MM.1S (cell line): ENCODE data around the gene MGAT4C.

Experiments used
- DNase-seq: peaks from one replicate; pipeline ENCODE4 v3.0.0-alpha.2; 2015
- H2AFZ ChIP-seq: fragments of 300-600 bp; sonication (generic); 2 replicates; pipeline ENCODE4 v1.6.0; 2016; ENCODE audit warnings: antibody characterized with exemption, low read length
- H3F3A ChIP-seq: fragments of 300-600 bp; sonication (generic); 2 replicates; pipeline ENCODE4 v1.6.1; 2016; ENCODE audit warnings: mild to moderate bottlenecking, antibody characterized with exemption, low read length, moderate library complexity, mixed read lengths; ENCODE audit not compliant: insufficient read depth
- H3K27ac ChIP-seq: fragments of 300-600 bp; sonication (generic); 2 replicates; pipeline ENCODE4 v1.5.1; 2016; ENCODE audit warnings: mild to moderate bottlenecking, low read length
- H3K27me3 ChIP-seq: fragments of 300-600 bp; sonication (generic); replicated peaks from 2 replicates; pipeline ENCODE4 v1.6.0; 2016; ENCODE audit warnings: low read length; ENCODE audit not compliant: insufficient read depth
- H3K36me3 ChIP-seq: fragments of 300-600 bp; sonication (generic); replicated peaks from 2 replicates; pipeline ENCODE4 v1.6.1; 2016; ENCODE audit warnings: mild to moderate bottlenecking, low read length, mixed read lengths; ENCODE audit not compliant: insufficient read depth
- H3K4me1 ChIP-seq: fragments of 300-600 bp; sonication (generic); 2 replicates; pipeline ENCODE4 v1.6.1; 2016; ENCODE audit warnings: low read length, mixed read lengths
- H3K4me2 ChIP-seq: fragments of 300-600 bp; sonication (generic); 2 replicates; pipeline ENCODE4 v1.6.0; 2016; ENCODE audit warnings: low read depth, low read length
- H3K4me3 ChIP-seq: fragments of 300-600 bp; sonication (generic); 2 replicates; pipeline ENCODE4 v1.5.1; 2016; ENCODE audit warnings: low read length, mixed read lengths
- H3K79me2 ChIP-seq: fragments of 300-600 bp; sonication (generic); 2 replicates; pipeline ENCODE4 v1.6.1; 2016; ENCODE audit warnings: mixed run types, low read length, mixed read lengths
- H3K9ac ChIP-seq: fragments of 300-600 bp; sonication (generic); 2 replicates; pipeline ENCODE4 v1.6.1; 2016; ENCODE audit warnings: low read length, mixed read lengths
- H3K9me2 ChIP-seq: fragments of 300-600 bp; sonication (generic); replicated peaks from 2 replicates; pipeline ENCODE4 v1.6.1; 2016; ENCODE audit warnings: mild to moderate bottlenecking, low read length, mixed read lengths; ENCODE audit not compliant: insufficient read depth
- H3K9me3 ChIP-seq: fragments of 300-600 bp; sonication (generic); replicated peaks from 2 replicates; pipeline ENCODE4 v1.6.1; 2016; ENCODE audit warnings: mild to moderate bottlenecking, low read length, mixed read lengths; ENCODE audit not compliant: insufficient read depth
- H4K20me1 ChIP-seq: fragments of 300-600 bp; sonication (generic); 2 replicates; pipeline ENCODE4 v1.6.1; 2016; ENCODE audit warnings: mild to moderate bottlenecking, low read length, moderate library complexity, mixed read lengths; ENCODE audit not compliant: insufficient read depth
- EZH2 ChIP-seq: fragments of 300-600 bp; sonication (generic); optimal IDR thresholded peaks from 2 replicates; pipeline ENCODE3; 2017; ENCODE audit warnings: low read depth, mild to moderate bottlenecking, antibody characterized with exemption, low read length, mixed read lengths
- EZH2phosphoT487 ChIP-seq: fragments of 300-600 bp; sonication (generic); IDR thresholded peaks from 2 replicates; pipeline ENCODE4 v1.6.1; 2018; ENCODE audit warnings: antibody characterized with exemption, low read length
- TF ChIP-seq, protein P1 (sequence below): fragments of 300-600 bp; sonication (generic); IDR thresholded peaks from 2 replicates; pipeline ENCODE4 v1.5.1; 2016; ENCODE audit warnings: antibody characterized with exemption, low read length, mixed read lengths

Gene MGAT4C

GRCh38 chr12:86261578-86261977 is 5.4 kb upstream of the MGAT4C start:
- Histone ChIP-seq H3K4me2 (no peak overlapping the region), H3K9me3 (no peaks in the 10 kb centered on the region), H3K9ac (no peak overlapping the region), H3K9me2 (no peaks in the 10 kb centered on the region), H3K27ac (no peak overlapping the region), H3K36me3 (no peaks in the 10 kb centered on the region), H3K4me1 (no peaks in the 10 kb centered on the region), H3F3A (no peaks in the 10 kb centered on the region), H2AFZ (no peak overlapping the region), H4K20me1 (no peaks in the 10 kb centered on the region), H3K79me2 (no peaks in the 10 kb centered on the region), H3K4me3 (no peak overlapping the region), H3K27me3 (no peaks in the 10 kb centered on the region)
- DNase-seq = no peak
- TF ChIP-seq EZH2phosphoT487 (no peak), EZH2 (no peak)
- TF ChIP-seq, protein P1, sequence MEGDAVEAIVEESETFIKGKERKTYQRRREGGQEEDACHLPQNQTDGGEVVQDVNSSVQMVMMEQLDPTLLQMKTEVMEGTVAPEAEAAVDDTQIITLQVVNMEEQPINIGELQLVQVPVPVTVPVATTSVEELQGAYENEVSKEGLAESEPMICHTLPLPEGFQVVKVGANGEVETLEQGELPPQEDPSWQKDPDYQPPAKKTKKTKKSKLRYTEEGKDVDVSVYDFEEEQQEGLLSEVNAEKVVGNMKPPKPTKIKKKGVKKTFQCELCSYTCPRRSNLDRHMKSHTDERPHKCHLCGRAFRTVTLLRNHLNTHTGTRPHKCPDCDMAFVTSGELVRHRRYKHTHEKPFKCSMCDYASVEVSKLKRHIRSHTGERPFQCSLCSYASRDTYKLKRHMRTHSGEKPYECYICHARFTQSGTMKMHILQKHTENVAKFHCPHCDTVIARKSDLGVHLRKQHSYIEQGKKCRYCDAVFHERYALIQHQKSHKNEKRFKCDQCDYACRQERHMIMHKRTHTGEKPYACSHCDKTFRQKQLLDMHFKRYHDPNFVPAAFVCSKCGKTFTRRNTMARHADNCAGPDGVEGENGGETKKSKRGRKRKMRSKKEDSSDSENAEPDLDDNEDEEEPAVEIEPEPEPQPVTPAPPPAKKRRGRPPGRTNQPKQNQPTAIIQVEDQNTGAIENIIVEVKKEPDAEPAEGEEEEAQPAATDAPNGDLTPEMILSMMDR = no peak

GRCh38 chr12:86261142-86261541 is 5.0 kb upstream of the MGAT4C start:
- TF ChIP-seq, protein P1 = no peak
- TF ChIP-seq EZH2 (no peak), EZH2phosphoT487 (no peak)
- no peak overlapping the region for H3K4me2 ChIP-seq
- H3K9me2 ChIP-seq = no peaks in the 10 kb centered on the region
- H3K4me3 ChIP-seq = no peak overlapping the region
- no peaks in the 10 kb centered on the region for H4K20me1 ChIP-seq
- H3K9me3 ChIP-seq = no peaks in the 10 kb centered on the region
- no peaks in the 10 kb centered on the region for H3K4me1 ChIP-seq
- H3K36me3 ChIP-seq = no peaks in the 10 kb centered on the region
- no peak overlapping the region for H3K27ac ChIP-seq
- no peaks in the 10 kb centered on the region for H3F3A ChIP-seq
- H2AFZ ChIP-seq = no peak overlapping the region
- DNase-seq = no peak
- no peaks in the 10 kb centered on the region for H3K79me2 ChIP-seq
- no peaks in the 10 kb centered on the region for H3K27me3 ChIP-seq
- H3K9ac ChIP-seq = no peak overlapping the region

- H4K20me1 ChIP-seq = no peaks in the 10 kb centered on the region
- H3K4me2 ChIP-seq = no peak overlapping the region
- TF ChIP-seq EZH2phosphoT487 (no peak), EZH2 (no peak)
- TF ChIP-seq, protein P1 = no peak
- no peak overlapping the region for H3K9ac ChIP-seq
- H3K27ac ChIP-seq = no peak overlapping the region
- DNase-seq = no peak
- H3K4me3 ChIP-seq = no peak overlapping the region
- H3K9me3 ChIP-seq = no peaks in the 10 kb centered on the region
- no peaks in the 10 kb centered on the region for H3K27me3 ChIP-seq
- H3K79me2 ChIP-seq = no peaks in the 10 kb centered on the region
- no peaks in the 10 kb centered on the region for H3K36me3 ChIP-seq
- H3K9me2 ChIP-seq = no peaks in the 10 kb centered on the region
- H2AFZ ChIP-seq = no peak overlapping the region
- H3F3A ChIP-seq = no peaks in the 10 kb centered on the region
- no peaks in the 10 kb centered on the region for H3K4me1 ChIP-seq
Measured at GRCh38 chr12:86260183-86260582, 4.0 kb upstream of the MGAT4C start.
